ENCODE results near the gene FMN2.

DNA sequence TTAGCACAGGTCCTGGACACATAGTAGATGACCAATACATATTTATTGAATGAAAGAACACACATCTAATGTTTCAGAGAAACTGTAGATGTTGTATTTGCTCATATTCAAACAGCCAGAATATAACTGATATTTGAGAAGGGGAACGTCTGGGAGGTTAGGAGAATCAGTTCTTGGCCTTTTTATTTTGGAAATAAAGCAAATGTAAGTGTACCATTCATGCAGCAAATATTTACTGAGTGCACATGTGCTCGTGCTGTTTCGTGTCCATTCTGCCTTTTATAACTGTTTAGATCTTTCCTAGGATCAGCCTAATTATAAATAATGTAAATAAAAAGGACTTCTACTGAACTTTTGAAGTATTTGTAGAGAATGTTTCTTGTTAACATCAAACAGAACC is 416.5 kb downstream of the FMN2 start:
- TF ChIP-seq, protein P1, sequence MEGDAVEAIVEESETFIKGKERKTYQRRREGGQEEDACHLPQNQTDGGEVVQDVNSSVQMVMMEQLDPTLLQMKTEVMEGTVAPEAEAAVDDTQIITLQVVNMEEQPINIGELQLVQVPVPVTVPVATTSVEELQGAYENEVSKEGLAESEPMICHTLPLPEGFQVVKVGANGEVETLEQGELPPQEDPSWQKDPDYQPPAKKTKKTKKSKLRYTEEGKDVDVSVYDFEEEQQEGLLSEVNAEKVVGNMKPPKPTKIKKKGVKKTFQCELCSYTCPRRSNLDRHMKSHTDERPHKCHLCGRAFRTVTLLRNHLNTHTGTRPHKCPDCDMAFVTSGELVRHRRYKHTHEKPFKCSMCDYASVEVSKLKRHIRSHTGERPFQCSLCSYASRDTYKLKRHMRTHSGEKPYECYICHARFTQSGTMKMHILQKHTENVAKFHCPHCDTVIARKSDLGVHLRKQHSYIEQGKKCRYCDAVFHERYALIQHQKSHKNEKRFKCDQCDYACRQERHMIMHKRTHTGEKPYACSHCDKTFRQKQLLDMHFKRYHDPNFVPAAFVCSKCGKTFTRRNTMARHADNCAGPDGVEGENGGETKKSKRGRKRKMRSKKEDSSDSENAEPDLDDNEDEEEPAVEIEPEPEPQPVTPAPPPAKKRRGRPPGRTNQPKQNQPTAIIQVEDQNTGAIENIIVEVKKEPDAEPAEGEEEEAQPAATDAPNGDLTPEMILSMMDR (IDR thresholded peaks at IDR 0.05): no peak
- TF ChIP-seq POLR2A (IDR thresholded peaks at IDR 0.05): no peak
- TF ChIP-seq POLR2AphosphoS5 (IDR thresholded peaks at IDR 0.05): no peak
